Activated CD4-positive, alpha-beta T cell treated with anti-CD3 and anti-CD28 coated beads for 24 hours (primary cell): ENCODE data around the gene SPOCK2.

Experiments used
- DNase-seq, 2 donors: peaks; one replicate each; pipeline ENCODE4 v3.0.0-alpha.2; 2020; ENCODE audit warnings: low read depth in 2 of 2

The SPOCK2 gene

GRCh38 chr10:72011976-72012512 lies 76.3 kb downstream of the SPOCK2 start:
- DNase-seq = no peak

GRCh38 chr10:72011468-72011867 lies 76.9 kb downstream of the SPOCK2 start:
- DNase-seq = no peak

- no peak for DNase-seq
These were observed 77.3 kb downstream of the SPOCK2 start for GRCh38 chr10:72011016-72011415.

- DNase-seq = no peak
These were observed 77.9 kb downstream of the SPOCK2 start for GRCh38 chr10:72010234-72010973.

GRCh38 chr10:72009425-72010081 lies 78.8 kb downstream of the SPOCK2 start:
- no peak for DNase-seq

GRCh38 chr10:72009051-72009424 lies 79.3 kb downstream of the SPOCK2 start:
- no peak for DNase-seq
